HepG2 (cell line): ENCODE data around the gene AGBL1. TPM values are rescaled to one million over a fixed set of nuclear protein-coding genes. Genes with fewer than 3 reads are reported as not detected.

Source experiments
- ATAC-seq: fragments of 200-7000 bp; cut with Tn5 transposase; 3 replicates; pipeline ENCODE4 v1.9.1; 2020; ENCODE audit warnings: mild to moderate bottlenecking, moderate library complexity
- BruUV-seq: library from RNA; stranded (reverse); fragments of 400-500 nt; replicated peaks from 2 replicates; lab custom pipeline; 2021; lab: Mats Ljungman, UMichigan
- CTCF ChIA-PET: fragments of 300-600 bp; formaldehyde crosslinking; extraction: SDS; loops from one replicate; lab custom pipeline; 2021; ENCODE audit warnings: low total read pairs, inconsistent platforms, low intra/inter-chr PET ratio; lab: Yijun Ruan, JAX
- POLR2A ChIA-PET: fragments of 350-600 bp; sonication (Branson Sonifier 250); formaldehyde crosslinking; loops from one replicate; lab custom pipeline; 2020; ENCODE audit warnings: antibody characterized with exemption, inconsistent platforms; lab: Yijun Ruan, JAX
- DNase-seq: peaks from one replicate; pipeline ENCODE4 v3.0.0-alpha.2; 2015; ENCODE audit warnings: low spot score
- FAIRE-seq: peaks from 3 replicates; lab custom pipeline; 2011; peaks lifted over from hg19 to GRCh38; lab: Jason Lieb, UNC
- H2AFZ ChIP-seq: one replicate; pipeline ENCODE4 v1.6.1; 2011; ENCODE audit warnings: low read length, inconsistent platforms
- H3K27ac ChIP-seq: fragments of 300-600 bp; 3 replicates; pipeline ENCODE4 v1.8.0; 2011; ENCODE audit warnings: mixed run types, mild to moderate bottlenecking, mixed read lengths, low read length, inconsistent platforms; ENCODE audit not compliant: insufficient read depth; ENCODE audit errors: extremely low read length
- H3K27me3 ChIP-seq, 2 experiments: fragments of 200-600 bp in 1 of 2; 2 replicates in 1 of 2; 3 replicates in 1 of 2; pipeline versions ENCODE4 v1.6.0 to v1.8.0; 2011; ENCODE audit warnings: low read length in 2 of 2, mild to moderate bottlenecking in 2 of 2, moderate library complexity in 2 of 2, inconsistent platforms in 1 of 2; ENCODE audit not compliant: insufficient read depth in 2 of 2, control insufficient read depth in 1 of 2
- H3K36me3 ChIP-seq, 2 experiments: fragments of 200-600 bp in 1 of 2; replicated peaks in 1 of 2; 2 replicates in 1 of 2; 3 replicates in 1 of 2; pipeline versions ENCODE4 v1.5.1 to v1.8.0; 2011; ENCODE audit warnings: low read length in 2 of 2, inconsistent platforms in 1 of 2; ENCODE audit not compliant: insufficient read depth in 2 of 2, control insufficient read depth in 1 of 2
- H3K4me1 ChIP-seq: 2 replicates; pipeline ENCODE4 v1.5.1; 2012; ENCODE audit warnings: low read length, inconsistent platforms; ENCODE audit not compliant: insufficient read depth
- H3K4me2 ChIP-seq: 2 replicates; pipeline ENCODE4 v1.6.0; 2011; ENCODE audit warnings: low read depth, low read length, inconsistent platforms
- H3K4me3 ChIP-seq, 3 experiments: fragments of 200-600 bp in 1 of 3; sonication (generic), shearing (Covaris generic) in 1 of 3; replicated peaks in 1 of 3; 2 replicates each; pipeline ENCODE4 v1.5.1; 2011 to 2016; ENCODE audit warnings: low read length in 3 of 3, inconsistent platforms in 2 of 3, low read depth in 2 of 3, mild to moderate bottlenecking in 2 of 3, control low read depth in 1 of 3, mixed read lengths in 1 of 3; ENCODE audit not compliant: insufficient read depth in 1 of 3
- H3K79me2 ChIP-seq: one replicate; pipeline ENCODE4 v1.6.1; 2011; ENCODE audit warnings: low read length, inconsistent platforms; ENCODE audit not compliant: insufficient read depth
- H3K9ac ChIP-seq: 2 replicates; pipeline ENCODE4 v1.6.0; 2011; ENCODE audit warnings: mild to moderate bottlenecking, low read depth, low read length, inconsistent platforms; ENCODE audit not compliant: insufficient read depth
- H3K9me3 ChIP-seq: 2 replicates; pipeline ENCODE4 v1.5.1; 2012; ENCODE audit warnings: mild to moderate bottlenecking, low read length
- H4K20me1 ChIP-seq: 2 replicates; pipeline ENCODE4 v1.6.0; 2011; ENCODE audit warnings: inconsistent platforms, mild to moderate bottlenecking, low read length, moderate library complexity; ENCODE audit not compliant: insufficient read depth
- ATF6 ChIP-seq: sonication (generic); formaldehyde crosslinking; conservative IDR thresholded peaks from 2 replicates; pipeline ENCODE4 v1.4.0; 2020; ENCODE audit warnings: missing genetic modification reagents
- JUND ChIP-seq: sonication (generic); formaldehyde crosslinking; IDR thresholded peaks from 2 replicates; pipeline ENCODE4 v1.8.0; 2022; ENCODE audit warnings: mild to moderate bottlenecking, missing genetic modification reagents
- MXD4 ChIP-seq: IDR thresholded peaks from 2 replicates; pipeline ENCODE4 v1.6.1; 2016; ENCODE audit warnings: mild to moderate bottlenecking, missing biosample characterization, missing genetic modification reagents
- RAD21 ChIP-seq: fragments of 450-650 bp; formaldehyde crosslinking; IDR thresholded peaks from 2 replicates; pipeline ENCODE4 v1.5.0; 2020; ENCODE audit warnings: mild to moderate bottlenecking
- RBM39 ChIP-seq: fragments of 200-400 bp; formaldehyde crosslinking; IDR thresholded peaks from one replicate; pipeline ENCODE4 v1.6.1; 2018; ENCODE audit warnings: antibody characterized with exemption, mild to moderate bottlenecking, low read depth, low read length; ENCODE audit not compliant: poor library complexity, severe bottlenecking
- SOX13 ChIP-seq, 3 experiments: fragments of 450-650 bp in 1 of 3; sonication (generic) in 1 of 3; formaldehyde crosslinking in 1 of 3; IDR thresholded peaks in 2 of 3; conservative IDR thresholded peaks in 1 of 3; 2 replicates each; pipeline versions ENCODE4 v1.5.0 to v1.6.1; 2016 to 2020; ENCODE audit warnings: antibody characterized with exemption in 1 of 3, mild to moderate bottlenecking in 1 of 3, missing compliant biosample characterization in 1 of 3, missing genetic modification reagents in 1 of 3, moderate library complexity in 1 of 3
- ZBTB10 ChIP-seq: sonication (generic); formaldehyde crosslinking; IDR thresholded peaks from 2 replicates; pipeline ENCODE4 v1.4.0; 2020; ENCODE audit warnings: missing genetic modification reagents, borderline replicate concordance
- ZBTB42 ChIP-seq: sonication (generic); formaldehyde crosslinking; IDR thresholded peaks from 2 replicates; pipeline ENCODE4 v1.5.0; 2020; ENCODE audit warnings: mild to moderate bottlenecking, missing genetic modification reagents
- ZNF546 ChIP-seq: sonication (generic); formaldehyde crosslinking; conservative IDR thresholded peaks from 2 replicates; pipeline ENCODE4 v1.8.1; 2023; ENCODE audit warnings: mild to moderate bottlenecking, missing genetic modification reagents
- ZNF569 ChIP-seq: sonication (generic); formaldehyde crosslinking; IDR thresholded peaks from 2 replicates; pipeline ENCODE4 v1.5.0; 2020; ENCODE audit warnings: mild to moderate bottlenecking, missing genetic modification reagents, moderate library complexity, borderline replicate concordance
- ZNF574 ChIP-seq: sonication (generic); formaldehyde crosslinking; IDR thresholded peaks from 2 replicates; pipeline ENCODE4 v1.4.0; 2020; ENCODE audit warnings: missing genetic modification reagents
- ZXDC ChIP-seq: sonication (generic); formaldehyde crosslinking; IDR thresholded peaks from 2 replicates; pipeline ENCODE4 v1.5.0; 2020; ENCODE audit warnings: mild to moderate bottlenecking, missing genetic modification reagents
- WGBS: methylation state at CpG from one replicate; pipeline ENCODE4 v1.1.6; 2017; ENCODE audit warnings: low lambda C conversion rate; 5-methylcytosine and 5-hydroxymethylcytosine counted together
- in situ Hi-C: cut with HindIII; loops from 2 replicates; pipeline ENCODE4 v1.10.0; 2017; ENCODE audit warnings: low pct_unique_long_range_greater_than_20kb; ENCODE audit not compliant: extremely low pct_ligation_motif_present
- intact Hi-C: fragments of 100-400 bp; cut with micrococcal nuclease; formaldehyde crosslinking; loops from one replicate; pipeline ENCODE4 v1.10.0; 2022; ENCODE audit not compliant: unreplicated experiment
- polyA plus RNA-seq, 8 experiments: library from polyadenylated mRNA; depleted of rRNA in 3 of 8; stranded (reverse) in 7 of 8; unstranded in 1 of 8; fragments of >200 nt; fragmentation: Illumina TruSeq in 4 of 8; extraction: Trizol in 4 of 8; gene quantifications; 2 replicates each; pipeline versions ENCODE4 v1.2.1 to v1.2.3, GENCODE V29; 2011 to 2016; ENCODE audit warnings: low read depth in 4 of 8, missing spikeins in 1 of 8, mixed read lengths in 1 of 8; ENCODE audit not compliant: insufficient read depth in 1 of 8
- total RNA-seq, 5 experiments: library from RNA; depleted of rRNA; stranded (reverse); fragments of >200 nt; fragmentation: Illumina TruSeq; extraction: Trizol; gene quantifications; 2 replicates each; pipeline ENCODE4 v1.2.3, GENCODE V29; 2016; ENCODE audit warnings: low read depth in 1 of 5

Gene AGBL1
- total and polyA plus RNA-seq, 2 of the 13 experiments (the other 11 are each of a cell fraction or from before 2014, with no cell fraction given) = 0.01 TPM; not detected in 1

GRCh38 chr15:86162641-86163040 is 83.0 kb downstream of the AGBL1 start:
- H3K79me2 ChIP-seq = no peaks in the 10 kb centered on the region
- no peaks in the 10 kb centered on the region for H3K36me3 ChIP-seq
- no peak for FAIRE-seq
- H4K20me1 ChIP-seq = no peaks in the 10 kb centered on the region
- H3K27me3 ChIP-seq = no peaks in the 10 kb centered on the region
- 2% methylated on average over 2 of the region's 2 CpGs for WGBS
- no peaks in the 10 kb centered on the region for H3K9me3 ChIP-seq
- ChIA-PET POLR2A (no interaction called here), CTCF (no interaction called here)
- in situ Hi-C loops = no loop called here
- DNase-seq = no peak
- ATAC-seq = no peak
- no peak overlapping the region for H2AFZ ChIP-seq
- no peak overlapping the region for H3K4me2 ChIP-seq
- H3K4me1 ChIP-seq = no peaks in the 10 kb centered on the region
- BruUV-seq = no TSS peak
- H3K9ac ChIP-seq = no peak overlapping the region
- intact Hi-C loops = no loop called here
- H3K27ac ChIP-seq = no peak overlapping the region
- no peak overlapping the region for H3K4me3 ChIP-seq
- no peak for TF ChIP-seq ZNF569 (CRISPR knock-in tag)
- TF ChIP-seq ZNF574 (CRISPR knock-in tag) = no peak
- no peak for TF ChIP-seq JUND
- TF ChIP-seq MXD4 = no peak
- TF ChIP-seq SOX13 (IDR thresholded peaks at IDR 0.05) = no peak
- TF ChIP-seq SOX13 (CRISPR knock-in tag; conservative IDR thresholded peaks at IDR 0.05 in 1 of 2, IDR thresholded peaks at IDR 0.05 in 1 of 2) = no peak
- TF ChIP-seq ATF6 = no peak
- TF ChIP-seq RAD21 (CRISPR knock-in tag) = no peak
- TF ChIP-seq ZNF546 = no peak
- TF ChIP-seq RBM39 = no peak
- no peak for TF ChIP-seq ZXDC (CRISPR knock-in tag)
- TF ChIP-seq ZBTB10 = no peak
- TF ChIP-seq ZBTB42 = no peak
